GM23338 (cell line): Measurements from ENCODE around the gene HDAC10. TPM values are rescaled to one million over a fixed set of nuclear protein-coding genes. Genes with fewer than 3 reads are reported as not detected.

Experiments used
- ATAC-seq: fragments of 200-7000 bp; cut with Tn5 transposase; 3 replicates; pipeline ENCODE4 v1.9.1; 2020
- DNase-seq: peaks from one replicate; pipeline ENCODE4 v3.0.0-alpha.2; 2015; ENCODE audit warnings: low spot score
- H2AFZ ChIP-seq: fragments of 200-600 bp; sonication (generic); 2 replicates; pipeline ENCODE4 v1.8.0; 2016; ENCODE audit warnings: antibody characterized with exemption, mild to moderate bottlenecking, moderate library complexity
- H3F3A ChIP-seq: fragments of 200-600 bp; sonication (generic); replicated peaks from 2 replicates; pipeline ENCODE4 v1.8.0; 2017; ENCODE audit warnings: antibody characterized with exemption, mixed run types, low read depth
- H3K27ac ChIP-seq: fragments of 200-600 bp; sonication (generic); 2 replicates; pipeline ENCODE4 v1.6.1; 2016; ENCODE audit warnings: low read depth
- H3K27me3 ChIP-seq: fragments of 200-600 bp; sonication (generic); 2 replicates; pipeline ENCODE4 v1.8.0; 2016; ENCODE audit warnings: mild to moderate bottlenecking, mixed run types, moderate library complexity; ENCODE audit not compliant: insufficient read depth
- H3K36me3 ChIP-seq: fragments of 200-600 bp; sonication (generic); 2 replicates; pipeline ENCODE4 v1.8.0; 2016; ENCODE audit warnings: mild to moderate bottlenecking; ENCODE audit not compliant: insufficient read depth
- H3K4me1 ChIP-seq: fragments of 200-600 bp; sonication (generic); 2 replicates; pipeline ENCODE4 v1.8.0; 2016; ENCODE audit warnings: mild to moderate bottlenecking, moderate library complexity; ENCODE audit not compliant: insufficient read depth
- H3K4me2 ChIP-seq: fragments of 200-600 bp; sonication (generic); 2 replicates; pipeline ENCODE4 v1.7.1; 2017; ENCODE audit warnings: mixed run types
- H3K4me3 ChIP-seq: fragments of 200-600 bp; sonication (generic); 2 replicates; pipeline ENCODE4 v1.6.1; 2016; ENCODE audit warnings: mixed run types
- H3K79me2 ChIP-seq: fragments of 200-600 bp; sonication (generic); replicated peaks from 2 replicates; pipeline ENCODE4 v1.8.0; 2017; ENCODE audit warnings: mild to moderate bottlenecking; ENCODE audit not compliant: insufficient read depth
- H3K9me2 ChIP-seq: fragments of 200-600 bp; sonication (generic); 2 replicates; pipeline ENCODE4 v1.8.0; 2017; ENCODE audit not compliant: insufficient read depth
- H4K20me1 ChIP-seq: fragments of 200-600 bp; sonication (generic); replicated peaks from 2 replicates; pipeline ENCODE4 v1.8.0; 2017; ENCODE audit warnings: mild to moderate bottlenecking; ENCODE audit not compliant: insufficient read depth
- H3K27ac Mint-ChIP-seq: 2 replicates; pipeline ENCODE4 v1.8.0; 2020; ENCODE audit warnings: inconsistent platforms, mild to moderate bottlenecking, moderate library complexity, mixed read lengths
- H3K27me3 Mint-ChIP-seq: 3 replicates; pipeline ENCODE4 v1.8.0; 2022; ENCODE audit warnings: low read depth, mild to moderate bottlenecking, moderate library complexity, mixed read lengths, inconsistent platforms; ENCODE audit not compliant: insufficient read depth, poor library complexity
- H3K36me3 Mint-ChIP-seq: 3 replicates; pipeline ENCODE4 v1.8.0; 2021; ENCODE audit warnings: low read depth, mild to moderate bottlenecking, inconsistent platforms, moderate library complexity, mixed read lengths
- H3K4me1 Mint-ChIP-seq: 3 replicates; pipeline ENCODE4 v1.8.0; 2020; ENCODE audit warnings: mild to moderate bottlenecking, inconsistent platforms, mixed read lengths
- H3K4me3 Mint-ChIP-seq: 3 replicates; pipeline ENCODE4 v1.8.0; 2021; ENCODE audit warnings: moderate library complexity, mild to moderate bottlenecking, inconsistent platforms, mixed read lengths
- H3K9me3 Mint-ChIP-seq: 3 replicates; pipeline ENCODE4 v1.8.0; 2020; ENCODE audit warnings: moderate library complexity, mild to moderate bottlenecking, inconsistent platforms, mixed read lengths
- CREB1 ChIP-seq: fragments of 250-450 bp; sonication (Bioruptor Pico); IDR thresholded peaks from 2 replicates; pipeline ENCODE4 v1.5.0; 2020; ENCODE audit warnings: low read depth, mild to moderate bottlenecking, moderate library complexity
- CTCF ChIP-seq, 2 experiments: fragments of 200-600 bp in 1 of 2; sonication (generic) in 1 of 2; conservative IDR thresholded peaks; 2 replicates each; pipeline versions ENCODE4 v1.5.1 to v1.6.1; 2016 to 2017; ENCODE audit warnings: antibody characterized with exemption in 2 of 2, low read depth in 2 of 2, mild to moderate bottlenecking in 2 of 2, moderate library complexity in 1 of 2
- ETS1 ChIP-seq: IDR thresholded peaks from 2 replicates; pipeline ENCODE4 v1.6.1; 2016; ENCODE audit warnings: antibody characterized with exemption
- EZH2 ChIP-seq: fragments of 200-600 bp; sonication (generic); IDR thresholded peaks from one replicate; pipeline ENCODE4 v1.8.0; 2017; ENCODE audit warnings: antibody characterized with exemption, mild to moderate bottlenecking, low read depth; ENCODE audit not compliant: unreplicated experiment
- EZH2phosphoT487 ChIP-seq: fragments of 200-600 bp; sonication (generic); IDR thresholded peaks from one replicate; pipeline ENCODE4 v1.8.1; 2018; ENCODE audit warnings: antibody characterized with exemption; ENCODE audit not compliant: unreplicated experiment
- JUNB ChIP-seq: IDR thresholded peaks from one replicate; pipeline ENCODE4 v1.6.1; 2016; ENCODE audit warnings: antibody characterized with exemption; ENCODE audit not compliant: unreplicated experiment
- NANOG ChIP-seq: IDR thresholded peaks from 2 replicates; pipeline ENCODE4 v1.6.1; 2016; ENCODE audit warnings: antibody characterized with exemption, borderline replicate concordance
- POLR2AphosphoS5 ChIP-seq: IDR thresholded peaks from 2 replicates; pipeline ENCODE4 v1.6.1; 2016; ENCODE audit warnings: antibody characterized with exemption, low read depth
- STAT1 ChIP-seq: IDR thresholded peaks from one replicate; pipeline ENCODE4 v1.6.1; 2016; ENCODE audit warnings: antibody characterized with exemption; ENCODE audit not compliant: unreplicated experiment
- ZNF114 ChIP-seq: fragments of 250-450 bp; sonication (Bioruptor Pico); IDR thresholded peaks from 2 replicates; pipeline ENCODE4 v1.5.0; 2020; ENCODE audit warnings: mild to moderate bottlenecking, moderate library complexity
- ZNF331 ChIP-seq: fragments of 250-450 bp; sonication (Bioruptor Pico); IDR thresholded peaks from 2 replicates; pipeline ENCODE4 v1.5.0; 2020; ENCODE audit warnings: low read depth, mild to moderate bottlenecking, moderate library complexity
- polyA plus RNA-seq: library from polyadenylated mRNA; unstranded; fragments of >200 nt; fragmentation: Nextera tagmentation; extraction: Ambion mirVana; gene quantifications from 2 replicates; pipeline ENCODE4 v1.2.1, GENCODE V29; 2016
- total RNA-seq: library from RNA; depleted of rRNA; stranded (reverse); fragments of >200 nt; shearing (Covaris generic); gene quantifications from 2 replicates; pipeline ENCODE4 v1.2.3, GENCODE V29; 2014
- TF ChIP-seq, protein P1 (sequence below): IDR thresholded peaks from one replicate; pipeline ENCODE4 v1.6.1; 2018; ENCODE audit warnings: antibody characterized with exemption; ENCODE audit not compliant: unreplicated experiment

HDAC10 gene
- total and polyA plus RNA-seq, 2 experiments from 2014 or later, result 4.1 to 41.9 TPM

GRCh38 chr22:50236731-50237409, 14.2 kb downstream of the HDAC10 start:
- Histone ChIP-seq H3K79me2 (peaks cover 33% of the 10 kb centered on the region), H3K4me2 (no peak overlapping the region), H3F3A (0 out of 2 replicates have a peak, but pooled peaks cover 5% of the 10 kb centered on the region), H4K20me1 (peaks cover 6% of the 10 kb centered on the region; the same call in 1 of the 2 replicates), H3K9me2 (no peaks in the 10 kb centered on the region), H3K27ac (no peak overlapping the region), H2AFZ (no peak overlapping the region), H3K4me3 (no peak overlapping the region), H3K4me1 (no peaks in the 10 kb centered on the region), H3K36me3 (no peaks in the 10 kb centered on the region), H3K27me3 (no peaks in the 10 kb centered on the region)
- Mint-ChIP-seq H3K9me3 (peaks cover 8% of the 10 kb centered on the region; the same call in 2 of the 3 replicates), H3K36me3 (peaks cover 16% of the 10 kb centered on the region), H3K4me3 (no peak overlapping the region), H3K4me1 (peaks cover 7% of the 10 kb centered on the region), H3K27ac (no peak overlapping the region; the same call in 1 of the 2 replicates), H3K27me3 (peaks cover 10% of the 10 kb centered on the region)
- peak; percentile 52 to 55 for TF ChIP-seq CTCF (conservative IDR thresholded peaks at IDR 0.05; ENCODE audit: low read depth in 2 of 2)
- no peak for TF ChIP-seq EZH2
- peak; percentile 61 for DNase-seq
- peak; percentile 51 for ATAC-seq

DNA sequence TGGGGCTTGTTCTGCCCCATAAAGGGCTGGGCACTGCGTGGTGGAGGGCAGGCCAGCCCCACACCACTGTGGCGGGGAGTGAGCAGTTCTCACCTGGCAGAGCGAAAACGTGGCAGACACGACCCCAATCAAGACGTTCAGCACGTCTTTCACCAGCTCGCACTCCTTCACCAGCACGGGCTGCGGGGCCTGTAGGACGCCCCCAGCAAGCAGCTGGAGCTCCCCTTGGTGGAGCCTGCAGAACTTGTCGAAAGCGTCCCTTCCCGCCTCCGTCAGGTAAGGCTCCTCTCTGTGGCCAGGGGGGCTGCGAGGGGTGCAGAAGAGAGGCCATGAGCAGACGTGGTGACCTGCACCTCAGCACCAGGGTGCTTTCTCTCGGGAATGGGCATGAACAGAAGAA, 17.8 kb downstream of the HDAC10 start:
- Histone ChIP-seq H3K36me3 (no peaks in the 10 kb centered on the region), H4K20me1 (peaks cover 4% of the 10 kb centered on the region), H3K9me2 (no peaks in the 10 kb centered on the region), H3K79me2 (peaks cover 21% of the 10 kb centered on the region), H3K27ac (no peak overlapping the region), H3F3A (0 out of 2 replicates have a peak, but pooled peaks cover 5% of the 10 kb centered on the region), H3K27me3 (no peaks in the 10 kb centered on the region), H3K4me3 (no peak overlapping the region), H3K4me1 (no peaks in the 10 kb centered on the region), H2AFZ (no peak overlapping the region), H3K4me2 (no peak overlapping the region)
- Mint-ChIP-seq H3K9me3 (peaks cover 8% of the 10 kb centered on the region; the same call in 2 of the 3 replicates), H3K27me3 (peaks cover 8% of the 10 kb centered on the region), H3K36me3 (peaks cover 16% of the 10 kb centered on the region), H3K4me3 (no peak overlapping the region; the same call in 2 of the 3 replicates), H3K4me1 (peaks cover 7% of the 10 kb centered on the region), H3K27ac (no peak overlapping the region)
- ATAC-seq (no peak), DNase-seq (no peak)
- TF ChIP-seq JUNB, result no peak
- no peak for TF ChIP-seq ZNF114 (CRISPR knock-in tag)
- TF ChIP-seq, protein P1, sequence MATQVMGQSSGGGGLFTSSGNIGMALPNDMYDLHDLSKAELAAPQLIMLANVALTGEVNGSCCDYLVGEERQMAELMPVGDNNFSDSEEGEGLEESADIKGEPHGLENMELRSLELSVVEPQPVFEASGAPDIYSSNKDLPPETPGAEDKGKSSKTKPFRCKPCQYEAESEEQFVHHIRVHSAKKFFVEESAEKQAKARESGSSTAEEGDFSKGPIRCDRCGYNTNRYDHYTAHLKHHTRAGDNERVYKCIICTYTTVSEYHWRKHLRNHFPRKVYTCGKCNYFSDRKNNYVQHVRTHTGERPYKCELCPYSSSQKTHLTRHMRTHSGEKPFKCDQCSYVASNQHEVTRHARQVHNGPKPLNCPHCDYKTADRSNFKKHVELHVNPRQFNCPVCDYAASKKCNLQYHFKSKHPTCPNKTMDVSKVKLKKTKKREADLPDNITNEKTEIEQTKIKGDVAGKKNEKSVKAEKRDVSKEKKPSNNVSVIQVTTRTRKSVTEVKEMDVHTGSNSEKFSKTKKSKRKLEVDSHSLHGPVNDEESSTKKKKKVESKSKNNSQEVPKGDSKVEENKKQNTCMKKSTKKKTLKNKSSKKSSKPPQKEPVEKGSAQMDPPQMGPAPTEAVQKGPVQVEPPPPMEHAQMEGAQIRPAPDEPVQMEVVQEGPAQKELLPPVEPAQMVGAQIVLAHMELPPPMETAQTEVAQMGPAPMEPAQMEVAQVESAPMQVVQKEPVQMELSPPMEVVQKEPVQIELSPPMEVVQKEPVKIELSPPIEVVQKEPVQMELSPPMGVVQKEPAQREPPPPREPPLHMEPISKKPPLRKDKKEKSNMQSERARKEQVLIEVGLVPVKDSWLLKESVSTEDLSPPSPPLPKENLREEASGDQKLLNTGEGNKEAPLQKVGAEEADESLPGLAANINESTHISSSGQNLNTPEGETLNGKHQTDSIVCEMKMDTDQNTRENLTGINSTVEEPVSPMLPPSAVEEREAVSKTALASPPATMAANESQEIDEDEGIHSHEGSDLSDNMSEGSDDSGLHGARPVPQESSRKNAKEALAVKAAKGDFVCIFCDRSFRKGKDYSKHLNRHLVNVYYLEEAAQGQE, result no peak
- TF ChIP-seq POLR2AphosphoS5, result no peak
- TF ChIP-seq ZNF331 (CRISPR knock-in tag), result no peak
- no peak for TF ChIP-seq ETS1
- no peak for TF ChIP-seq EZH2
- no peak for TF ChIP-seq NANOG
- TF ChIP-seq CREB1 (CRISPR knock-in tag), result no peak
- TF ChIP-seq EZH2phosphoT487, result no peak
- no peak for TF ChIP-seq STAT1
